ENCODE data around the gene ZCWPW2.

- TF ChIP-seq CTCF (IDR thresholded peaks at IDR 0.05) (no peak), POLR2A (IDR thresholded peaks at IDR 0.05) (no peak)
Observed at GRCh38 chr3:28335246-28335645, 13.3 kb upstream of the ZCWPW2 start.
